Breast epithelium (tissue), 3 donors: ENCODE measurements around the gene ATP8B1.

Source experiments
- POLR2A ChIP-seq: fragments of 450-650 bp; IDR thresholded peaks from one replicate; pipeline ENCODE4 v1.6.1; 2016; ENCODE audit warnings: antibody characterized with exemption, mild to moderate bottlenecking, moderate library complexity
- POLR2AphosphoS5 ChIP-seq, 3 donors: sonication (generic); formaldehyde crosslinking; IDR thresholded peaks; one replicate each; pipeline ENCODE4 v1.6.1; 2017; ENCODE audit warnings: antibody characterized with exemption in 3 of 3
- TF ChIP-seq, protein P1 (sequence below), 3 donors: fragments of 450-650 bp; IDR thresholded peaks; one replicate each; pipeline ENCODE4 v1.5.1; 2016 to 2017; ENCODE audit warnings: antibody characterized with exemption in 3 of 3, mild to moderate bottlenecking in 3 of 3, moderate library complexity in 3 of 3

DNA sequence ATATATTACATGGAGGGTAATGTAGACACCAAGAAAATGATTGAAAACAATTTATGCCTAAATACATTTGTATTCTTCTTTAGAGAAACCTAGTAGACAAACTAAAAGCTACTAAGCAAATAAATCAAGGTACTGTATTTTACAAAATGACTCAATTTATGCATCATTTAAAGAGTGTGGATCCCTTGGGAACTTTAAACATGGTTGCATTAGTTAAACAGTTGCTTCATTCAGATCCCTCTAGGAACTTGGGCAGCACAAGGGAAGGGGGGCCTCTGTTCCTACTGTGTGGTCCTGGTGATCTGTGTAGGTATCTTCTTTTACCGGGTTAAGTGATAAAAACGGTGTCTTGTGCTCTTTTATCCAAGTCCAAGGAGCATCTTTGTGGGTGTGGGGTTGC, 31.5 kb upstream of the ATP8B1 start:
- TF ChIP-seq POLR2AphosphoS5 (IDR thresholded peaks at IDR 0.05) = no peak
- TF ChIP-seq POLR2A = no peak
- TF ChIP-seq, protein P1, sequence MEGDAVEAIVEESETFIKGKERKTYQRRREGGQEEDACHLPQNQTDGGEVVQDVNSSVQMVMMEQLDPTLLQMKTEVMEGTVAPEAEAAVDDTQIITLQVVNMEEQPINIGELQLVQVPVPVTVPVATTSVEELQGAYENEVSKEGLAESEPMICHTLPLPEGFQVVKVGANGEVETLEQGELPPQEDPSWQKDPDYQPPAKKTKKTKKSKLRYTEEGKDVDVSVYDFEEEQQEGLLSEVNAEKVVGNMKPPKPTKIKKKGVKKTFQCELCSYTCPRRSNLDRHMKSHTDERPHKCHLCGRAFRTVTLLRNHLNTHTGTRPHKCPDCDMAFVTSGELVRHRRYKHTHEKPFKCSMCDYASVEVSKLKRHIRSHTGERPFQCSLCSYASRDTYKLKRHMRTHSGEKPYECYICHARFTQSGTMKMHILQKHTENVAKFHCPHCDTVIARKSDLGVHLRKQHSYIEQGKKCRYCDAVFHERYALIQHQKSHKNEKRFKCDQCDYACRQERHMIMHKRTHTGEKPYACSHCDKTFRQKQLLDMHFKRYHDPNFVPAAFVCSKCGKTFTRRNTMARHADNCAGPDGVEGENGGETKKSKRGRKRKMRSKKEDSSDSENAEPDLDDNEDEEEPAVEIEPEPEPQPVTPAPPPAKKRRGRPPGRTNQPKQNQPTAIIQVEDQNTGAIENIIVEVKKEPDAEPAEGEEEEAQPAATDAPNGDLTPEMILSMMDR (IDR thresholded peaks at IDR 0.05) = no peak
